Fibroblast of the aortic adventitia (primary cell): ENCODE results near the gene SSH3. TPM values are rescaled to one million over a fixed set of nuclear protein-coding genes. Genes with fewer than 3 reads are reported as not detected.
A peak's percentile ranks its signal among the peaks of the same experiment; 100 is the strongest.

Source experiments
- DNase-seq: peaks from one replicate; pipeline ENCODE4 v3.0.0-alpha.2; 2010; ENCODE audit warnings: low read depth
- H3K4me3 ChIP-seq: 2 replicates; pipeline ENCODE4 v1.5.1; 2011; ENCODE audit warnings: low read depth, mild to moderate bottlenecking, control low read depth, low read length, moderate library complexity
- CTCF ChIP-seq: IDR thresholded peaks from 2 replicates; pipeline ENCODE4 v1.5.1; 2011; ENCODE audit warnings: mild to moderate bottlenecking, low read length, control low read depth, inconsistent platforms; ENCODE audit not compliant: insufficient read depth
- total RNA-seq: library from RNA; depleted of rRNA; stranded (reverse); fragments of >200 nt; gene quantifications from 2 replicates; pipeline ENCODE4 v1.2.3, GENCODE V29; 2012; ENCODE audit warnings: low replicate concordance

The SSH3 gene
- total RNA-seq, 1 donor = 11.7 TPM

GRCh38 chr11:67260406-67260805, 42.9 kb upstream of the SSH3 start:
- no peak for TF ChIP-seq CTCF
- no peak for DNase-seq
- no peak overlapping the region for H3K4me3 ChIP-seq

- peak overlapping the region; percentile 50 for H3K4me3 ChIP-seq
- peak; percentile 55 for DNase-seq
Observed at GRCh38 chr11:67260885-67261639, 42.3 kb upstream of the SSH3 start.

- DNase-seq = no peak
- TF ChIP-seq CTCF = peak; percentile 23
- peak overlapping the region; percentile 37 for H3K4me3 ChIP-seq
Observed at GRCh38 chr11:67261640-67261945, 41.7 kb upstream of the SSH3 start.

- H3K4me3 ChIP-seq = no peak overlapping the region
- no peak for TF ChIP-seq CTCF
- DNase-seq = no peak
Observed at GRCh38 chr11:67261946-67262681, 41.2 kb upstream of the SSH3 start.

GRCh38 chr11:67262731-67263675, 40.3 kb upstream of the SSH3 start:
- peak; percentile 87 for DNase-seq
- no peak overlapping the region for H3K4me3 ChIP-seq
- TF ChIP-seq CTCF = peak; percentile 85

GRCh38 chr11:67264260-67264659, 39.1 kb upstream of the SSH3 start:
- DNase-seq = no peak
- TF ChIP-seq CTCF = no peak
- H3K4me3 ChIP-seq = no peak overlapping the region
